Nephron progenitor cell (in vitro differentiated cells): Measurements from ENCODE around the gene MED23.

ENCODE experiments used
- DNase-seq: peaks from one replicate; pipeline ENCODE4 v3.0.0; 2021
- H3K27ac Mint-ChIP-seq: 2 replicates; pipeline ENCODE4 v1.8.0; 2021; ENCODE audit warnings: mild to moderate bottlenecking, moderate library complexity, mixed read lengths
- H3K27me3 Mint-ChIP-seq: 2 replicates; pipeline ENCODE4 v1.8.0; 2021; ENCODE audit warnings: mild to moderate bottlenecking, low read depth, mixed read lengths; ENCODE audit not compliant: poor library complexity
- H3K36me3 Mint-ChIP-seq: 2 replicates; pipeline ENCODE4 v1.8.0; 2021; ENCODE audit warnings: low read depth, mixed read lengths
- H3K4me1 Mint-ChIP-seq: 2 replicates; pipeline ENCODE4 v1.8.0; 2021; ENCODE audit warnings: mixed read lengths
- H3K4me3 Mint-ChIP-seq: 2 replicates; pipeline ENCODE4 v1.8.0; 2021; ENCODE audit warnings: mild to moderate bottlenecking, moderate library complexity, mixed read lengths
- H3K9me3 Mint-ChIP-seq: 2 replicates; pipeline ENCODE4 v1.8.0; 2021; ENCODE audit warnings: mild to moderate bottlenecking, moderate library complexity, mixed read lengths
- CTCF ChIP-seq: fragments of 200-600 bp; sonication (generic); IDR thresholded peaks from 2 replicates; pipeline ENCODE4 v1.5.0; 2021; ENCODE audit warnings: antibody characterized with exemption

The MED23 gene

GRCh38 chr6:131600716-131601115 is 27.3 kb downstream of the MED23 start:
- H3K27ac Mint-ChIP-seq: no peak overlapping the region
- no peaks in the 10 kb centered on the region for H3K27me3 Mint-ChIP-seq
- H3K9me3 Mint-ChIP-seq: no peaks in the 10 kb centered on the region
- no peak for DNase-seq
- H3K4me3 Mint-ChIP-seq: no peak overlapping the region
- H3K4me1 Mint-ChIP-seq: no peaks in the 10 kb centered on the region
- TF ChIP-seq CTCF: no peak
- peaks cover 63% of the 10 kb centered on the region for H3K36me3 Mint-ChIP-seq

- Mint-ChIP-seq H3K4me3 (no peak overlapping the region), H3K27ac (no peak overlapping the region), H3K27me3 (no peaks in the 10 kb centered on the region), H3K36me3 (peaks cover 70% of the 10 kb centered on the region), H3K4me1 (no peaks in the 10 kb centered on the region), H3K9me3 (no peaks in the 10 kb centered on the region)
- no peak for DNase-seq
- TF ChIP-seq CTCF: no peak
Observed at GRCh38 chr6:131597446-131597845, 30.6 kb downstream of the MED23 start.

- H3K9me3 Mint-ChIP-seq: no peaks in the 10 kb centered on the region
- no peak for DNase-seq
- H3K27ac Mint-ChIP-seq: no peak overlapping the region
- TF ChIP-seq CTCF: no peak
- no peaks in the 10 kb centered on the region for H3K4me1 Mint-ChIP-seq
- peaks cover 79% of the 10 kb centered on the region for H3K36me3 Mint-ChIP-seq
- no peaks in the 10 kb centered on the region for H3K27me3 Mint-ChIP-seq
- H3K4me3 Mint-ChIP-seq: no peak overlapping the region
Observed at GRCh38 chr6:131594074-131594473, 34.0 kb downstream of the MED23 start.

- no peak for DNase-seq
- no peak overlapping the region for H3K4me3 Mint-ChIP-seq
- H3K9me3 Mint-ChIP-seq: no peaks in the 10 kb centered on the region
- H3K4me1 Mint-ChIP-seq: no peaks in the 10 kb centered on the region
- TF ChIP-seq CTCF: no peak
- peaks cover 77% of the 10 kb centered on the region for H3K36me3 Mint-ChIP-seq
- H3K27ac Mint-ChIP-seq: no peak overlapping the region
- no peaks in the 10 kb centered on the region for H3K27me3 Mint-ChIP-seq
Observed at GRCh38 chr6:131592935-131593334, 35.1 kb downstream of the MED23 start.

- no peak for DNase-seq
- H3K36me3 Mint-ChIP-seq: peaks cover 66% of the 10 kb centered on the region
- peak overlapping the region; percentile 66 for H3K27ac Mint-ChIP-seq
- H3K27me3 Mint-ChIP-seq: no peaks in the 10 kb centered on the region
- H3K4me3 Mint-ChIP-seq: no peak overlapping the region
- H3K9me3 Mint-ChIP-seq: no peaks in the 10 kb centered on the region
- no peaks in the 10 kb centered on the region for H3K4me1 Mint-ChIP-seq
- no peak for TF ChIP-seq CTCF
Observed at GRCh38 chr6:131588643-131589042, 39.4 kb downstream of the MED23 start.

- no peak overlapping the region for H3K27ac Mint-ChIP-seq
- peaks cover 64% of the 10 kb centered on the region for H3K36me3 Mint-ChIP-seq
- no peaks in the 10 kb centered on the region for H3K27me3 Mint-ChIP-seq
- H3K4me3 Mint-ChIP-seq: no peak overlapping the region
- no peaks in the 10 kb centered on the region for H3K9me3 Mint-ChIP-seq
- no peak for DNase-seq
- no peaks in the 10 kb centered on the region for H3K4me1 Mint-ChIP-seq
- TF ChIP-seq CTCF: no peak
Observed at GRCh38 chr6:131587909-131588308, 40.1 kb downstream of the MED23 start.
